Panc1 (cell line): ENCODE data around the gene SLC22A23. TPM values are rescaled to one million over a fixed set of nuclear protein-coding genes. Genes with fewer than 3 reads are reported as not detected.

Experiments used
- ATAC-seq: fragments of 200-7000 bp; cut with Tn5 transposase; 2 replicates; pipeline ENCODE4 v1.9.1; 2020; ENCODE audit warnings: mild to moderate bottlenecking, moderate library complexity
- BruUV-seq: library from RNA; stranded (reverse); fragments of 400-500 nt; replicated peaks from 2 replicates; lab custom pipeline; 2021; lab: Mats Ljungman, UMichigan
- CTCF ChIA-PET: fragments of 300-600 bp; sonication (Branson Sonifier 250); formaldehyde crosslinking; loops from one replicate; lab custom pipeline; 2022; ENCODE audit warnings: antibody characterized with exemption; lab: Charles Lee
- POLR2A ChIA-PET: fragments of 300-600 bp; sonication (Branson Sonifier 250); formaldehyde crosslinking; loops from one replicate; lab custom pipeline; 2022; ENCODE audit warnings: antibody characterized with exemption; lab: Charles Lee
- DNase-seq: peaks from one replicate; pipeline ENCODE4 v3.0.0-alpha.2; 2010; ENCODE audit warnings: low read depth, low spot score
- H3K27ac ChIP-seq: 2 replicates; pipeline ENCODE4 v1.5.1; 2011; ENCODE audit warnings: mild to moderate bottlenecking, low read length, inconsistent platforms
- H3K27me3 ChIP-seq: fragments of 200-500 bp; sonication (Bioruptor generic); 2 replicates; pipeline ENCODE4 v1.6.0; 2014; ENCODE audit warnings: low read length, inconsistent platforms; ENCODE audit not compliant: control insufficient read depth, insufficient read depth
- H3K36me3 ChIP-seq: fragments of 200-500 bp; sonication (Bioruptor generic); 2 replicates; pipeline ENCODE4 v1.5.1; 2014; ENCODE audit warnings: inconsistent platforms, mild to moderate bottlenecking, low read length, moderate library complexity; ENCODE audit not compliant: control insufficient read depth, insufficient read depth
- H3K4me1 ChIP-seq: 2 replicates; pipeline ENCODE4 v1.5.1; 2011; ENCODE audit warnings: inconsistent platforms, mild to moderate bottlenecking, low read length, moderate library complexity; ENCODE audit not compliant: control insufficient read depth, insufficient read depth
- H3K4me3 ChIP-seq, 2 experiments: 2 replicates each; pipeline ENCODE4 v1.5.1; 2011 to 2012; ENCODE audit warnings: low read depth in 2 of 2, low read length in 2 of 2, mild to moderate bottlenecking in 2 of 2, inconsistent platforms in 1 of 2, moderate library complexity in 1 of 2
- H3K9me3 ChIP-seq: fragments of 200-500 bp; sonication (Bioruptor generic); 2 replicates; pipeline ENCODE4 v1.5.1; 2014; ENCODE audit warnings: low read depth, mild to moderate bottlenecking, inconsistent platforms, low read length, moderate library complexity; ENCODE audit not compliant: control insufficient read depth, insufficient read depth
- CTCF ChIP-seq: fragments of 450-650 bp; IDR thresholded peaks from 2 replicates; pipeline ENCODE4 v1.5.1; 2017; ENCODE audit warnings: mild to moderate bottlenecking
- POLR2AphosphoS5 ChIP-seq: IDR thresholded peaks from 2 replicates; pipeline ENCODE4 v1.6.1; 2012; ENCODE audit warnings: mild to moderate bottlenecking, low read depth, low read length, moderate library complexity
- REST ChIP-seq, 2 experiments: IDR thresholded peaks; 2 replicates each; pipeline ENCODE4 v1.6.1; 2011 to 2012; ENCODE audit warnings: low read depth in 2 of 2, control low read depth in 1 of 2, low read length in 1 of 2, mild to moderate bottlenecking in 1 of 2, moderate library complexity in 1 of 2; ENCODE audit not compliant: insufficient read depth in 1 of 2
- SIN3A ChIP-seq: IDR thresholded peaks from 2 replicates; pipeline ENCODE4 v1.6.1; 2012; ENCODE audit warnings: low read depth, mild to moderate bottlenecking, low read length, moderate library complexity, borderline replicate concordance; ENCODE audit not compliant: insufficient read depth
- TCF7L2 ChIP-seq: IDR thresholded peaks from 2 replicates; pipeline ENCODE4 v1.6.1; 2011; ENCODE audit warnings: mild to moderate bottlenecking, low read depth, low read length, inconsistent platforms
- in situ Hi-C: cut with HindIII; loops from 2 replicates; pipeline ENCODE4 v1.10.0; 2016; ENCODE audit warnings: low sequenced_read_pairs, low pct_unique_long_range_greater_than_20kb
- intact Hi-C: fragments of 100-400 bp; cut with micrococcal nuclease; formaldehyde crosslinking; loops from one replicate; pipeline ENCODE4 v1.10.0; 2022; ENCODE audit not compliant: unreplicated experiment
- total RNA-seq: library from RNA; stranded (reverse); gene quantifications from one replicate; pipeline ENCODE4 v1.2.1, GENCODE V29; 2021; ENCODE audit not compliant: unreplicated experiment

SLC22A23 gene
- total RNA-seq, 1 experiment from 2014 or later, result 4.5 TPM

GRCh38 chr6:3501826-3502500, 45.1 kb upstream of the SLC22A23 start:
- Histone ChIP-seq H3K9me3 (no peaks in the 10 kb centered on the region), H3K27me3 (peaks cover 4% of the 10 kb centered on the region; the same call in 1 of the 2 replicates), H3K4me1 (no peaks in the 10 kb centered on the region), H3K27ac (no peak overlapping the region), H3K4me3 (no peak overlapping the region), H3K36me3 (no peaks in the 10 kb centered on the region)
- BruUV-seq, result no TSS peak
- in situ Hi-C loops, result no loop called here
- TF ChIP-seq REST (IDR thresholded peaks at IDR 0.05; ENCODE audit: insufficient read depth in 1 of 2, low read depth in 2 of 2, low read length in 1 of 2), result no peak
- no peak for TF ChIP-seq TCF7L2
- no peak for TF ChIP-seq CTCF
- no peak for TF ChIP-seq SIN3A
- TF ChIP-seq POLR2AphosphoS5, result no peak
- POLR2A ChIA-PET, result no interaction called here
- DNase-seq (no peak), ATAC-seq (no peak)
- intact Hi-C loops, result no loop called here
- CTCF ChIA-PET, result no interaction called here

GRCh38 chr6:3500262-3501014, 43.6 kb upstream of the SLC22A23 start:
- TF ChIP-seq SIN3A (no peak), TCF7L2 (no peak), REST (IDR thresholded peaks at IDR 0.05; ENCODE audit: insufficient read depth in 1 of 2, low read depth in 2 of 2, low read length in 1 of 2) (no peak), CTCF (no peak), POLR2AphosphoS5 (no peak)
- no peak for ATAC-seq
- BruUV-seq, result no TSS peak
- Histone ChIP-seq H3K4me1 (no peaks in the 10 kb centered on the region), H3K4me3 (no peak overlapping the region), H3K36me3 (no peaks in the 10 kb centered on the region), H3K27me3 (peaks cover 4% of the 10 kb centered on the region; the same call in 1 of the 2 replicates), H3K27ac (no peak overlapping the region), H3K9me3 (no peaks in the 10 kb centered on the region)
- in situ Hi-C loops, result no loop called here
- intact Hi-C loops, result no loop called here
- ChIA-PET CTCF (no interaction called here), POLR2A (no interaction called here)
- no peak for DNase-seq
